SHP77 (cell line): ENCODE measurements around the gene ICA1.
"Not testable (repeated sequence)": the region's sequence is repeated elsewhere in the genome, so short reads cannot be mapped to it uniquely, and the experiment has no call there.

Experiments
- DNase-seq, 2 experiments: peaks; one replicate each; lab custom pipeline; 2025; lab: John Stamatoyannopoulos, UW

Gene ICA1

DNA sequence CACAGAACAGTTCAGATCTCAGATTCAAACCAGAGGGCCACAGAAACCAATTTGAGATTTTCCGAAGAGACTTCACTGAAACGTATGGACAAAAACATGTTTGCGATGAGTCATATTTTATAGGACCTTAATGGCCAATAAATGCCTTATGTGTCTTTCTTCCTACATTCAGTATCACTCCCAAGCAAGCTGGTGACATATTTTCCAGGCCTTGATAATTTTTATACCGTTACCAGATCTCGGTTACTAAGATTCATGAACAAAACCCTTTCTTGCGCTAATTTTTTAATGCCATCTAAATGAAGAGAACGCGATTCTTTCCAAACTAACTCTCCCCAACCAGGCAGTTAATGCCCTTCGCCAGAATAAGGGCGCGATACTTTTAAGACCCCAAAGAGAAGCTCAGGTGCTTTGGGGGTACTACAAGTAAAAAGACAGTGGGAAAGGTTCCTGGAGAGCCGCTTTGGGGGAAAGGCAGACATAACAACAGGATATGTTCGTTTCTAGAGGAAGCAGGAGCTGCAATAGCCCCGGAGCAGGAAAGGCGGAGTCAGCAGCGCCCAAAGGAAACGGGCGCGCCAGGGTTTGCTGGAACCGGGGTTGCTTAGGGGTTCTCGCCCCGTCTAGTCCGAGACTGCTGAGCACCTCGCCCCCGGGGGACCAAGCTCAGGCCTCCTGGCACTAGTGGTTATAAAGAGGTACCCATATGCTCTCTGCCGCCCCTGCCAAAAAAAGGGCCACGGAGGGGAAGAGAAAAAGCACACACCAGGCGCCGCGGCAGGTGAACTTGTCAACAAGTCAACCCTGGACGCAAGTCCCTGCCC lies 884 bp downstream of the ICA1 start:
- peak; percentile 53 to 76 for DNase-seq

DNA sequence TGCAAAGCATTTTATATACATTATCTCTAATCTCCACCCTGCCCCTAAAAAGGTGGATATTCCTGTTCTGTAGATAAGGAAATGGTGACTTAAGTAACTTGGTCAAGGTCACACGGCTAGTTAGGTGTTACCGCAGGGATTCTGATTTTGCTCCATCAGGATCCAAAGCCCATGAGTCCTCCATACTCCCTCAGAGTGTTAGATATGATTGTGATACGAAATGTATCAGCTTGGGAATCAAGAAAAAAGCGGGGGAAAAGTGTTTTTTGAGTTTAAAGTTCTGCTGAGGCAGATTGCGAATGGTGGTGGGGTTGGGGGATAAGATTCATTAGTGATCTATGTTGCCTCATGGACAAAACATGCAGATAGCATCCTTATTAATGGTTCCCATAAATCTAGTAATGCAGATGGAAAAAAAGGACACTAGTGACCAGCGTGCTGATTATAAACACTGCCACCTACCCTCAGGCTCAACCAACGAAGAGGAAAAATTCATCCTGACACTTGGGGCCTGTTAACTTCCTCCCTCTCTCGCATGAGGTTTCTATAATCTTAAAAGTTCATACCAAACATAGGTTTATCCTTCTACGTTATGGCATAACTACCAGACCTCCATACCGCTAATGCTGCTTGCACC lies 2.3 kb downstream of the ICA1 start:
- DNase-seq, result peak in 1 of 2 experiments; percentile 1

DNA sequence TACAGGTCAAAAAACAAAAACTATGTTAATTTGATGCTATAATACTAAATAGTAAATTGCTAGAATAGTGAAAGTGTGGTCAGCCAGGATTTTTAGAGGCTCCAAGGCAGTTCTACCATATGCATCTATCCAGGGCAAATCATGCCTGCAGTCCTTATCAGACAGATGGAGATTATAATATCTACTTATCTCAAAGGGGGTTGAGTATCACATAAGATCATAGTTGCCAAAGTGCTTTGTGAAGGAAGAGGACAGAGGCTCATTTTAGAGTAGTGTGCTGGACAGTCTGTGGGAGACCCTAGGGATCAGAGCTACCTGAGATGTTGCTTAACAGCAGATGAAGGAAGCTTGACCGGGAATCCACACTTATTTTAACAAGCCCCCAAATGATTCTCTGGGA lies 3.2 kb downstream of the ICA1 start:
- no peak for DNase-seq

DNA sequence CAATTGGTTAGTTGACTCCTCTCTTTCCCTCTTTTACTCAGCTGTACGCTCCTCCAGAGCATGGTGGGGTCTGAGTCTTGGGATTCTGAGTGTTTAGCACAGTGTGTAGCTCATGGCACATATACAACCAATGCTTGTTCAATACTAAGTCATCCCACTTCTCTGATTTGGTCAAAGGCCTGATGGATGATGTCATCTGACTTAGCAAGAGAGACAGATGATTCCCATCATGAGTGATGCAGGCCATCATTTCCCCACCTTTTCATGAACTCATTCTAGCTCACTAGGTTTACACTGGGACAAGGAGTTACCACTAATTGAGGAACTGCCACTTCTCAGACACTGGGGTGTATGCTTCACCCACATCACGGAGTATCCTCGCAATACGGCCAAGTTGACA lies 3.8 kb downstream of the ICA1 start:
- DNase-seq, result no peak

DNA sequence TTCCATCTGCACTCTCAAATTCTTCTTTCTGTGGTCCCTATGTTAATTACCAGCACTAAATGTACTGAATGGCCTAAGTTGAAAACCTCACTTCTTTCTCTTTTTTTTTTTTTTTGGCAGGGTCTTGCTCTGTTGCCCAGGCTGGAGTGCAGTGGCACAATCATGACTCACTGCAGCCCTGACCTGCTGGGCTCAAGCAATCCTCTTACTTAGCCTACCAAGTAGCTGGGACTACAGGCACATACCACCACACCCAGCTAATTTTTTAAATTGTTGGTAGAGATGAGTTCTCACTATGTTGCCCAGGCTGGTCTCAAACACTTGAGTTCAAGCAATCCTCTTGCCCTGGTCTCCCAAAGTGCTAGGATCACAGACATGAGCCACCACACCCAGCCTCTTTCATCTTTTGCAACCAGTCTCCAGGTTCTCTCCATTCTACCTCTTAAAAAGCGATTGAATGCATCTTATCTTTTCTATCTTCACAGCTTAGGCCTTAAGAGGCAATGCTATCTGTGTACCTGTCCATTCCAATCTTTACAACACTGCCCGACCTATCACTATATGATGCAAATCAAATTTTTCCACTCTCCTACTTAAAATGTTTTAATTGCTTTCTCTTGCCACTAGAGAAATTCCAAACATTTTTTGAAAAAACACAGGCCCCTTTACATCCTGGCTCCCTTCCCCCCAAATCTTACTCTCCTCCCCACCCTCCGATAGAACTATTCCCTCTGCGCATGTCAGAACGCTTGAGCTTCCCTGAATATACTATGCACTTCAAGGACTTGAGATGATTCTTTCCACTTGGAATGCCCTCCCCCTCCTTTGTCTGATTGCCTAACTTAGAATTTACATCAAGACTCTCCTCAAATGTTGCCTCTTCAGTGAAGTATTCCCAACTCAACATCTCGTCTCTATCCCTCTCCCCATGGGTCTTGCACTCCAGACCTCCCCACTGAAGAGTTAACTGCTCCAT lies 6.0 kb downstream of the ICA1 start:
- DNase-seq, result no peak

DNA sequence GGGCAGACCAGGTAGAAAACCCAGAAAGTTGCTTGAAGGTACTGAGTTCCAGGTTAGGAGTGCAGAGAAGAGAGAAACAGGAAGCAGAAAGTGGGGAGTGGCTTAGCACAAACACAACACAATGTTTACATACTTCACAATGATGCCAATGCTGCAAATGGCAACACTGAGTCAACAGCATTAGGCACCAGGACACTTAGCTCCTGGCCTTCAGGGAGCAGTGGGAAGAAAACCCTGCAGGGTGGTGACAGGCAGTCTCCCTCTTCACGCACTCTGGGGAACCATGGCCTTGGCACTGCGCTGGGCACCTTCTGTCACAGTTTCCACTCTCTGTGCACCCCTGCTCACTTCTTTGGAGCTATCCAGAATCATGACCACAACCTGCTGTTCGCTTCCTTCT lies 7.3 kb downstream of the ICA1 start:
- peak; percentile 6 to 32 for DNase-seq

DNA sequence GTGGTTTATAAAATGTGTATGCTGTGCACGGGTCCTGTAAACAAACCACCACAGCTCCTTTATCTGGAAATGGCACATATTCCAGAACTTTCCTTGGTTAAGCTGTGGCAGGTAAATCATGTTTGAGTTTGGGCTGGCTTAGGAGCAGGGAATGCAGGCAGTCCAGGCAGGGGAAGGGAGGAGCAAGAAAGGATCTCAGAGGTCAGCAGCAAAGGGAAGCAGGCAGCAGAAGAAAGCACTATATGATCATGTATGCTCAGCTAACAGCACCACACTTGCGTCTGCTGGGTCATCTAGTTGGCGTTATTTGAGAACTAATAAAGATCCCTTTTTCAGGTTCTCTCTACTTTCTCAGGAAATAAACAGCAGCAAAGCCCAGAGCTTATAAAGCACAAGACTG lies 7.8 kb downstream of the ICA1 start:
- DNase-seq, result no peak

DNA sequence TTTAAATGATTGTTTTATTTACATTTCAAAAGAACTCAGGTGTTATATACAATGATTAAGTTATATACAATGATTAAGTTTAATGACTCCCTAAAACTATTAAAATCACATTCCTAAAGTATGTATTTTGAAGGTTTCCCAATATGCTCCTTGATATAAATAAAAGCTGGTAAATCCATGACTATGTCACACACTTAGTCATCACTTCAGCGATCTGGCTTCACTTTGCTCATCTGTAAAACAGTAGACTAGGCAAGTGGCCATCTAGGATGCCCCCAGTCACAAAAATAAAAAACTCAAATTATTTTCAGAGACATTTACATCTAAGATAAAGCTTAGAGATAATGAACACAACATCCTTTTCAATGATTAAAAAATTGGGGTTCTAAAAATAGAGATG lies 10.8 kb downstream of the ICA1 start:
- DNase-seq, result no peak

DNA sequence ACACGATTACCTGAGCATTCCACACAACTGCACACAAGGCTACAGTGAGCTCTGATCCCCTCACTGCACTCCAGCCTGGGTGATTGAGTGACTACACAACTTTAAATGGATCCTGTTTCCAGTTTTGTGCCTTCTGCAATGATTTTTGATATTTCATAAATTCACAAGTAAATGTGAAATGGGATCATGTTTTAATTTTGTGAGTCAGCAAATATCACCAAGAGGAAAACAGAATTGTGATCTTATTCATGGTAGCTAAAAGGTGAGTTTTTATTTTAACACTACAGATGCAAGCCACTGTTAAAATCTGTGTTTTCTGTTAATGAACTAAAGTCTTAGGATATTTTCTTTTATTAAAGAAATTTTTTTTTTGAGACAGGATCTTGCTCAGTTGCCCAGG lies 11.4 kb downstream of the ICA1 start:
- no peak for DNase-seq

DNA sequence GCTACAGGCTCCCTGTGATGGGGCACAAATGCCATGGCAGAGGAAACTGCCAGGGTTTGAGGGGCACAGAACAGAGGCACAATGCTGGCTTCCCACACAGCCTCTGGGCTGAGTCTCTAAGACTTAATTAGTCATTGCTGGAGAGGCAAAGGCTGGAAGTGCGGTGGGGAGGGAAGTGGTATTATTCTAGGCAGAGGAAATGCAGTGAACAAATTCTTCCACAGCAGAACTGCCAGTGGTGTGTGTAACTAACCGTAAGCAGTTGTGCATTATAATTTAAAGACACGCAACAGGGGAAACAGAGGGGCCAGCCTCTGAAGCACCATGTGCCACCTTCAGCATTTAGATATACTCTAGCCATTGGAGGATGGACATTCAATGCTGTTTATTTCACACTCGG lies 12.8 kb downstream of the ICA1 start:
- DNase-seq, result no peak

DNA sequence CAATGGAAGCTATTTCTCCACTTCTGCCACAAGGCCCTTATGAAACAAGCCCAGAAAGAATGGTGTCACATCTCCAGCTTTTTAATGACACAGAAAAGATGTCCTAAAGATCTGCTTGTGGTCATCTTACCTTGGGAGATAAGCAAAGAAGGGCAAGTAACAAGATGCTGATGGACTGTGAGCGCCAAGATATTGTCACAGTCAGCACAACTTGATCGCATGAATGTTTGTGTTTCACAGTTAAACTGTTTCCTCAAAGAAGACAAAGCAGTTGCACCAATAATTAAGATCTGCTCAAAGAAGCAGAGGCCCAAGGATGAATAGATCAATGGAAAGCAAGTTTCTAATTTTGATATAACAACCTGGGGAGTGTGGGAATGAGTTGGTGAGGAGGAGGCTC lies 15.9 kb downstream of the ICA1 start:
- DNase-seq, result no peak

DNA sequence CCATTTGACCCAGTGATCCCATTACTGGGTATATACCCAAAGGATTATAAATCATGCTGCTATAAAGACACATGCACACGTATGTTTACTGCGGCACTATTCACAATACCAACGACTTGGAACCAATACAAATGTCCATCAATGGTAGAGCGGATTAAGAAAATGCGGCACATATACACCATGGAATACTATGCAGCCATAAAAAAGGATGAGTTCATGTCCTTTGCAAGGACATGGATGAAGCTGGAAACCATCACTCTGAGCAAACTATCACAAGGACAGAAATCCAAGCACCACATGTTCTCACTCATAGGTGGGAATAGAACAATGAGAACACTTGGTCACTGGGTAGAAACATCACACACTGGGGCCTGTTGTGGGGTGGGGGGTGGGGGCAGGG lies 16.9 kb downstream of the ICA1 start:
- not testable (repeated sequence) for DNase-seq

DNA sequence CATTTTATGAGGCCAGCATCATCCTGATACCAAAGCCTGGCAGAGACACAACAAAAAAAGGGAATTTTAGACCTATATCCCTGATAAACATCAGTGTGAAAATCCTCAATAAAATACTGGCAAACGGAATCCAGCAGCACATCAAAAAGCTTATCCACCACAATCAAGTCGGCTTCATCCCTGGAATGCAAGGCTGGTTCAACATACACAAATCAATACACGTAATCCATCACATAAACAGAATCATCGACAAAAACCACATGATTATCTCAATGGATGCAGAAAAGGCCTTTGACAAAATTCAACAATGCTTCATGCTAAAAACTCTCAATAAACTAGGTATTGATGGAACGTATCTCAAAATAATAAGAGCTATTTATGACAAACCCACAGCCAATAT lies 18.9 kb downstream of the ICA1 start:
- not testable (repeated sequence) for DNase-seq

DNA sequence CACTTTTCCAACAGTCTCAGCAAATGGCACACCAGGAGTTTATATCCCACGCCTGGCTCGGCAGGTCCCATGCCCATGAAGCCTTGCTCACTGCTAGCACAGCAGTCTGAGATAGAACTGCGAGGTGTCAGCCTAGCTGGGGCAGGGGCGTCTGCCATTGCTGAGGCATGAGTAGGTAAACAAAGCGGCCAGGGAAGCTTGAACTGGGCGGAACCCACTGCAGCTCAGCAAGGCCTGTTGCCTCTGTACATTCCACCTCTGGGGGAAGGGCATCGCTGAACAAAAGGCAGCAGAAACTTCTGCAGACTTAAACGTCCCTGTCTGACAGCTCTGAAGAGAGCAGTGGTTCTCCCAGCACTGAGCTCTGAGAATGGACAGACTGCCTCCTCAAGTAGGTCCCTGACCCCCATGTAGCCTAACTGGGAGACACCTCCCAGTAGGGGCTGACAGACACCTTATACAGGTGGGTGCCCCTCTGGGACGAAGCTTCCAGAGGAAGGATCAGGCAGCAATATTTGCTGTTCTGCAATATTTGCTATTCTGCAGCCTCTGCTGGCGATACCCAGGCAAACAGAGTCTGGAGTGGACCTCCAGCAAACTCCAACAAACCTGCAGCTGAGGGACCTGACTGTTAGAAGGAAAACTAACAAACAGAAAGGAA lies 22.1 kb downstream of the ICA1 start:
- peak in 1 of 2 experiments; percentile 20 for DNase-seq

DNA sequence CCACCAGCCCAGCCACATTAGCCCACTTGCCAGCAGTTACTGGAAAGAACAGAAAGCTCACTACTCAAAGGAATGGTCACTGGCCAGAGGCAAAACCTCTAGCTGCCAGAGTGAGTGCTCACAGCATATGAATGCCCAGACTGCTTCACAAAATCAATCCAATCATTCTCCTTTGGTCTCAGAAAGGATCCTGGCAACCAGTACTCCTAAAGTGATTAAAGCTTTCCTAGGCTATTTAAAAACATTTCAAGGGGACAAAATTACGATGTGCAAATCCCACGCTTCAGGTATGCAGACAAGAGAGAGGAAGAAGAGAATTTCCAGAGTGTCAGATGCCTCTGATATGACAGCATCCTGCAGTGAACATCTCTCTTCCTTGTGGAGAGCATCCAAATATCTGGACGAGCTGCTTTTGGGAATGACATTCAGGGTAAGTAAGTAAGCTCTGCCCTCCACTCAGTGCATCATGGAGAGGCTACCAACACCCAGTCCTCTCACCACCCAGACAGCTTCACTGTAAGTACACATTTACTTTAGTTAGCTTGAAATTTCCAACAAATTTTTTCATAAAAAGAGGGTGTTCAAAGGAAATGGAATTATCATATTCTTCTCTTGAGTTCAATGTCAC lies 25.1 kb downstream of the ICA1 start:
- no peak for DNase-seq

DNA sequence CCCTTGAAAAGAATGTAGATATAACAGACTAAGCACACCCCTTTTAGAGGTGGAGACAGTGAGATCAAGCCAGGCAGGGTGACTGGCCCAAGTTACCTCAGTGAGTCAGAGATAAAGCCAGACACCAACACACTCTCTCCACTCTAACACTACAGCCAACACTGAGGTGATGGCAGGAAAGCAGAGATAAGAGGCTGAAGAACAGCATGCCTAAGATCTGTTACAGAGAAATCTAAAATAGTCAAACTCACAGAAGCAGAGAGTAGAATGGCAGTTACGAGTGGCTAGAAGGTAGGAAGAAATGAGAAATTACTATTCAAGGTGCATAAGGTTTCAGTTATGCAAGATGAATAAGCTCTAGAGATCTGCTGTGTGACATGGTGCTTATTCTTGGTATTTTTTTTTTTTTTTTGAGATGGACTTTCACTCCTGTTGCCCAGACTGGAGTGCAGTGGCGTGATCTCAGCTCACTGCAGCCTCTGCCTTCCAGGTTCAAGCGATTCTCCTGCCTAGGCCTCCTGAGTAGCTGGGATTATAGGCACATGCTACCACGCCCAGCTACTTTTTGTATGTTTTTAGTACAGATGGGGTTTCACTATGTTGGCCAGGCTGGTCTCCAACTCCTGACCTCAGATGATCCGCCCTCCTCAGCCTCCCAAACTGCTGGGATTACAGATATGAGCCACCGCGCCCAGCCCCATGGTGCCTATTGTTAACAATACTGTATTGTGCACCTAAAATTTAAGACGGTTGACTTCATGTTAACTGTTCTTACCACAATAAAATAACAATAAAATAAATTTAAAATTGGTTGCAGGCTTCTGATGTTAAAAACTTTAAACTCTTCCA lies 28.7 kb downstream of the ICA1 start:
- DNase-seq, result no peak

DNA sequence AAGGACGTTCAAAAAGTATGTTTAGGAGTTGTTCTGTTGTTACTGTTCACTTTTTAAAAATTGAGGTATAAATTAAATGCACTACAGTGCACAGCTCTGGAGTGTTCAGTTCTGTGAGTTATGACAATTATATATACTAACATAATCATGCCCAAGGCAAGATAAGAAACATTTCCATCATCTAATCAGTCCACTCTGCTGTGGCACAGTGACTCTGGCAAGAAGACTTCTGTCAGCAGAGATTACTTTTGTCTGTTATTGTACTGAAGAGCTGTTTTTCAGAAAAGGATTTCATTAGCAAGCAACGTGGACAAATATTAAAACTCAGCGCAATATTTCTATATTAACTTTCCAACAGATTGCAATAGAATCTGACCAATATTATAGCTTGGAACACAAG lies 32.0 kb downstream of the ICA1 start:
- DNase-seq, result no peak

DNA sequence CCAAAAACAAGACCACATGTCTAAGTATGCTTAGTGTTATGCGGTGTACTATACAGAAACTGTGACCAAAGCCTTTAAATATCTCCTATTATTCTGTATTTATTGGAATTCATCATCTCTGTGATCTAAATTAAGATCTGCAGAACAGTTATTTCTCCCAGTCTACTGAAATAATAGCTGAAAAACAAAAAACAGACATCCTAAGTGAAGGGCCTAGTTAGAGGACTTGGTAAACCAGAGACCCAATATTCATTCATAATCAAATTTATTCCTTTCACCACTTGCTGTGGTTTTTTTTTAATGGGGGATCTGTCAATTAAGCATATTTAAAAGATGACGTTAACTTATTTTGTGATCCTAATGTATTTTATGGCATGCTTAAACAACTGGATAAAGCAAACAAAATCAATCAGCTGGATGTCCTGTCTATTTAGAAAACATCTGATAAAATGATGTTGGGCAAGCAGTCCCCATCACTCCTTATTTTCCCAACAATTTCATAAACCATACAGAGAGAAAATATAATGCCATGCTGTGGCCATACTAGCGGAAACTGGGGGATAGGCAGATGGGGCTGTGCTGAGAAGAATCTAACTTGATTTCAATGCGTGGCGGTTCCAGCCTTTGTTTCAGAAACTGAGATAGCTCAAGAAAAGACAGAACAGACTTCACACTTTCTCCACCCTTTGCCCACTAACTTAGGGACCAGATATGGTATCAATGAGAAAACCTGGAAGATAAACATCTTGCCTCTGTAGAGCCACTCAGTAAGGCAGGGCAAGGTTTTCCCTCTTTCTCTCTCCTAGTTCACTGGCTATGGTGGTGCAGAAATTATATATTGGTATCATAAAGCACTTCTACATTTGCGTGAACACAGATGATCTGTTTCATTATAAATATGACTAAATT lies 32.9 kb downstream of the ICA1 start:
- no peak for DNase-seq

DNA sequence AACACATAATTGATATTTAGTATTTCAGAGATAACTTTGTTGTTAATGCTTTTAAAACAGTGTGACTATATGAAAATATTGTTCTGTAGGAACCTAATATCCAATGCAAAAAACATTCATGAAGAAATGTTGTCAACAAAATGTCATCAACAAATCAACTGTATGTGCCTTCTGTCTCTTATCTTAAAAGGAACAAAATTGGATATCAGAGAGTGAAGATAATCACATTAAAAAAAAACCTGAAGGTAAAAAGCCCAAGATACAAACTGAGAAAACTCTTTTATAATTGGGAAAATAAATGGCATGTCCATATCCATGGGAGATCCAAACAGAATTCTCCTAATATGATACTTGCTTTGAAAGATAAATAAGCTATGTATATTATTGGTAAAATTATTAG lies 33.9 kb downstream of the ICA1 start:
- no peak for DNase-seq

DNA sequence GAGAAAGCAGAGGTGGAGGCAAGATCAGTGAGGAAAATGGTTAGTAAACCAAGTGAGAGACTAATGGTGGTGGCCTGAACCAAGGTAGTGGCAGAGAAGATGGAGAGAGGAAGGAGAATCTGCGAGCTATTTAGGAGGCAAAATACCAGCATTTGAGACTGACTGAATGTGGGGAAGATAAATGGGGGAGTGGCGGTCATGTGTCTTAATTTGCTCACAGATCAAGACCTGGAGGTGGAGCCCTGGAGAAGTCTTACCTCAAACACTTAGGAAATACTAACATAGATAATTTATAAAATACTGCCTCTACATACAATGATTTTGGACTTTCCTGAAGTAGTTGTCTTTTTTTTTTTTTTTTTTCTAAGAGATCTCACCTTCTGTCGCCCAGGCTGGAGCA lies 34.7 kb downstream of the ICA1 start:
- no peak for DNase-seq
